Vagina (tissue), 2 donors: ENCODE data around the gene DAB2.

ENCODE experiments used
- POLR2AphosphoS5 ChIP-seq, 2 donors: sonication (generic); formaldehyde crosslinking; IDR thresholded peaks; one replicate each; pipeline ENCODE4 v1.9.0; 2017; ENCODE audit warnings: antibody characterized with exemption in 2 of 2, mild to moderate bottlenecking in 2 of 2, low read depth in 1 of 2; ENCODE audit not compliant: insufficient read depth in 1 of 2
- TF ChIP-seq, protein P1 (sequence below), 3 experiments: fragments of 450-650 bp in 2 of 3; fragments of 200-600 bp in 1 of 3; sonication (generic) in 1 of 3; IDR thresholded peaks; one replicate each; pipeline ENCODE4 v1.5.1; 2017 to 2019; ENCODE audit warnings: antibody characterized with exemption in 3 of 3, mild to moderate bottlenecking in 2 of 3, moderate library complexity in 2 of 3

DNA sequence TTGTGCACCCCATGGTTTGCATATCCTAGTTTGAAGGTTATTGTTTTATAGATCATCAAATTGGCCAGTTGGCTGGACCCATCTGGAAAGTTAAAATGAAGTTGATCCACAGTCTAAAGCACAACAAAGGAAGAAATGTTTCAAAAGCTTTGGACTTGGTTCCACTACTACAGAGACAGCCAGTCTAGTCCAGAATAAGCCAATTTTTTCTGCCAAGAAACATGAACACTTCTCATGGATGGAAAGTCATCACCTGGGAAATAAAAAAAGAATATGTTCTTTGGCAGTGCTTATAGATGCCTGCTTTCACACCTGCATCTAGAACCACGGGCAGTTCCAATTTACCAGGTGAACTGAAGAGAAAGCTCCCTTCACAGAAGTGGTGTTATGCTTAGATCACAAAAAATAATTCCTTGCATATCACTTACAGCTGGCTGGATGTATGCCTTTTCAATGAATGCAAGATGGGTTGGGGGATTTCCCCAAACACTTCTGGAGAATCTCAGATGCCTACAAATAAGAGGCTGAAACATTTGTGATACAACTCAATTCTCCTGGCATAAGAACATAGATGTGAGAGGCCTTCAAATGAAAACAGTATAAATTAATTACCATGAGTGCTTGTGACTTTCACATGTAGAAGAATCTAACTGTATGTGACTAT, 87.4 kb downstream of the DAB2 start:
- TF ChIP-seq, protein P1, sequence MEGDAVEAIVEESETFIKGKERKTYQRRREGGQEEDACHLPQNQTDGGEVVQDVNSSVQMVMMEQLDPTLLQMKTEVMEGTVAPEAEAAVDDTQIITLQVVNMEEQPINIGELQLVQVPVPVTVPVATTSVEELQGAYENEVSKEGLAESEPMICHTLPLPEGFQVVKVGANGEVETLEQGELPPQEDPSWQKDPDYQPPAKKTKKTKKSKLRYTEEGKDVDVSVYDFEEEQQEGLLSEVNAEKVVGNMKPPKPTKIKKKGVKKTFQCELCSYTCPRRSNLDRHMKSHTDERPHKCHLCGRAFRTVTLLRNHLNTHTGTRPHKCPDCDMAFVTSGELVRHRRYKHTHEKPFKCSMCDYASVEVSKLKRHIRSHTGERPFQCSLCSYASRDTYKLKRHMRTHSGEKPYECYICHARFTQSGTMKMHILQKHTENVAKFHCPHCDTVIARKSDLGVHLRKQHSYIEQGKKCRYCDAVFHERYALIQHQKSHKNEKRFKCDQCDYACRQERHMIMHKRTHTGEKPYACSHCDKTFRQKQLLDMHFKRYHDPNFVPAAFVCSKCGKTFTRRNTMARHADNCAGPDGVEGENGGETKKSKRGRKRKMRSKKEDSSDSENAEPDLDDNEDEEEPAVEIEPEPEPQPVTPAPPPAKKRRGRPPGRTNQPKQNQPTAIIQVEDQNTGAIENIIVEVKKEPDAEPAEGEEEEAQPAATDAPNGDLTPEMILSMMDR (IDR thresholded peaks at IDR 0.05) = no peak
- no peak for TF ChIP-seq POLR2AphosphoS5 (IDR thresholded peaks at IDR 0.05; ENCODE audit: insufficient read depth in 1 of 2, low read depth in 1 of 2)
